ENCODE data around the gene APOL6.

GRCh38 chr22:35600476-35600875, 47.8 kb upstream of the APOL6 start:
- no peak for TF ChIP-seq CTCF (IDR thresholded peaks at IDR 0.05; ENCODE audit: low read depth, low read length, poor library complexity, severe bottlenecking)
- no peak for TF ChIP-seq EZH2phosphoT487 (IDR thresholded peaks at IDR 0.05; ENCODE audit: borderline replicate concordance, low read length)
